RWPE1 (cell line): ENCODE data around the gene MAP1B.
A peak's percentile ranks its signal among the peaks of the same experiment; 100 is the strongest.

Experiments used
- CTCF ChIA-PET: fragments of 350-600 bp; sonication (Branson Sonifier 250); formaldehyde crosslinking; extraction: SDS; loops from one replicate; lab custom pipeline; 2021; lab: Yijun Ruan, JAX
- POLR2A ChIA-PET: fragments of 400-600 bp; formaldehyde crosslinking; extraction: SDS; loops from one replicate; lab custom pipeline; 2020; ENCODE audit warnings: antibody characterized with exemption; ENCODE audit not compliant: low non-redundant PET; lab: Yijun Ruan, JAX
- DNase-seq: peaks from one replicate; pipeline ENCODE4 v3.0.0; 2012; ENCODE audit warnings: low spot score
- H3K27ac ChIP-seq: fragments of 450-650 bp; 2 replicates; pipeline ENCODE4 v1.5.1; 2017
- CTCF ChIP-seq: fragments of 450-650 bp; conservative IDR thresholded peaks from 2 replicates; pipeline ENCODE4 v1.5.1; 2017; ENCODE audit warnings: low read depth, mild to moderate bottlenecking

MAP1B gene

GRCh38 chr5:72107131-72107900, at the start of gene MAP1B:
TSS of gene MAP1B (plus strand) at chr5:72107475. CDS start at chr5:72107532, 57 bp downstream.
- peak; percentile 38 for DNase-seq
- ChIA-PET CTCF (interaction anchor here (0.7 to 1.9 kb wide), 2 partner anchors 322 to 325 kb away, joined by 4 to 7 read pairs; no protein-coding TSS in a partner anchor), POLR2A (interaction anchor here (0.6 kb wide), 1 partner anchor 663 kb away, joined by 3 read pairs; no protein-coding TSS in a partner anchor)
- TF ChIP-seq CTCF = no peak
- H3K27ac ChIP-seq = peak within 1 kb of the TSS; percentile 81

- CTCF ChIA-PET = interaction anchor here (1.1 kb wide), 1 partner anchor 27 kb away, joined by 4 read pairs; no protein-coding TSS in a partner anchor
- no peak for DNase-seq
Observed at GRCh38 chr5:72057816-72058215, 49.5 kb upstream of the MAP1B start.

GRCh38 chr5:72063219-72063819, 44.0 kb upstream of the MAP1B start:
- no peak overlapping the region for H3K27ac ChIP-seq
- DNase-seq = peak; percentile 58
- POLR2A ChIA-PET = no interaction called here
- CTCF ChIA-PET = no interaction called here
- TF ChIP-seq CTCF = no peak

More at GRCh38 chr5:72057816-72058215, 49.5 kb upstream of the MAP1B start:
- TF ChIP-seq CTCF = no peak
- POLR2A ChIA-PET = no interaction called here
- H3K27ac ChIP-seq = no peak overlapping the region

- no peak for DNase-seq
- POLR2A ChIA-PET = no interaction called here
- no peak overlapping the region for H3K27ac ChIP-seq
- CTCF ChIA-PET = no interaction called here
- no peak for TF ChIP-seq CTCF
Observed at GRCh38 chr5:72064801-72065570, 42.3 kb upstream of the MAP1B start.

GRCh38 chr5:72065751-72066255, 41.5 kb upstream of the MAP1B start:
- no peak for TF ChIP-seq CTCF
- CTCF ChIA-PET = no interaction called here
- POLR2A ChIA-PET = no interaction called here
- no peak overlapping the region for H3K27ac ChIP-seq
- no peak for DNase-seq

GRCh38 chr5:72066705-72067107, 40.6 kb upstream of the MAP1B start:
- CTCF ChIA-PET = interaction anchor here (0.7 kb wide), 1 partner anchor 292 kb away, joined by 4 read pairs; no protein-coding TSS in a partner anchor
- no peak for TF ChIP-seq CTCF
- peak; percentile 80 for DNase-seq
- peak overlapping the region; percentile 66; the same call in 1 of the 2 replicates for H3K27ac ChIP-seq
- POLR2A ChIA-PET = no interaction called here
